Transverse colon (tissue), 4 donors: Measurements from ENCODE around the gene ZDHHC9. TPM values are rescaled to one million over a fixed set of nuclear protein-coding genes. Genes with fewer than 3 reads are reported as not detected.

ENCODE experiments used
- DNase-seq: peaks from one replicate; pipeline ENCODE4 v3.0.0-alpha.2; 2019
- H3K27ac ChIP-seq, 4 donors: fragments of 200-600 bp; sonication (generic); 2 replicates each; pipeline ENCODE4 v1.5.1; 2016 to 2018; ENCODE audit warnings: inconsistent platforms in 4 of 4
- H3K27me3 ChIP-seq: fragments of 200-600 bp; sonication (generic); 2 replicates; pipeline ENCODE4 v1.5.1; 2017; ENCODE audit warnings: inconsistent platforms
- H3K36me3 ChIP-seq, 4 donors: fragments of 200-600 bp; sonication (generic); 2 replicates each; pipeline ENCODE4 v1.5.1; 2017 to 2019; ENCODE audit warnings: inconsistent platforms in 4 of 4
- H3K4me1 ChIP-seq, 4 donors: fragments of 200-600 bp; sonication (generic); 2 replicates each; pipeline ENCODE4 v1.5.1; 2017 to 2020; ENCODE audit warnings: inconsistent platforms in 4 of 4
- H3K4me3 ChIP-seq, 4 donors: fragments of 200-600 bp; sonication (generic); 1 replicate in 1 of 4; 2 replicates in 3 of 4; pipeline versions ENCODE4 v1.5.1 to v1.6.1; 2017 to 2019; ENCODE audit warnings: inconsistent platforms in 4 of 4
- H3K9me3 ChIP-seq, 2 donors: fragments of 200-600 bp; sonication (generic); 2 replicates each; pipeline ENCODE4 v1.5.1; 2017 to 2019; ENCODE audit warnings: inconsistent platforms in 2 of 2
- CTCF ChIP-seq, 5 experiments: fragments of 200-600 bp in 3 of 5; fragments of 450-650 bp in 2 of 5; sonication (generic) in 3 of 5; IDR thresholded peaks; 1 replicate in 2 of 5; 2 replicates in 3 of 5; pipeline ENCODE4 v1.5.1; 2016 to 2017; ENCODE audit warnings: antibody characterized with exemption in 5 of 5, inconsistent platforms in 3 of 5, mild to moderate bottlenecking in 2 of 5, moderate library complexity in 1 of 5
- EP300 ChIP-seq: sonication (generic); formaldehyde crosslinking; IDR thresholded peaks from one replicate; pipeline ENCODE4 v1.6.1; 2017; ENCODE audit warnings: antibody characterized with exemption, low read depth
- POLR2A ChIP-seq: fragments of 450-650 bp; IDR thresholded peaks from one replicate; pipeline ENCODE4 v1.6.1; 2016; ENCODE audit warnings: antibody characterized with exemption, mild to moderate bottlenecking, moderate library complexity
- POLR2AphosphoS5 ChIP-seq, 3 donors: sonication (generic); formaldehyde crosslinking; IDR thresholded peaks; one replicate each; pipeline ENCODE4 v1.6.1; 2016; ENCODE audit warnings: antibody characterized with exemption in 3 of 3
- WGBS, 2 donors: methylation state at CpG; one replicate each; pipeline ENCODE4 v1.1.5; 2018; ENCODE audit warnings: low coverage in 1 of 2; 5-methylcytosine and 5-hydroxymethylcytosine counted together
- in situ Hi-C, 4 donors: fragments of 200-750 bp; cut with MboI; loops; one replicate each; pipeline versions ENCODE4 v1.15.0 to v1.15.1; 2017; ENCODE audit warnings: low sequenced_read_pairs in 3 of 4, low pct_ligation_motif_present in 1 of 4, low pct_unique_long_range_greater_than_20kb in 1 of 4
- intact Hi-C: fragments of 100-400 bp; cut with DNase I; formaldehyde crosslinking; loops from one replicate; pipeline ENCODE4 v1.15.1; 2023; ENCODE audit warnings: low total_unique reads
- total RNA-seq, 4 donors: library from RNA; depleted of rRNA; stranded (reverse); fragments of >200 nt; gene quantifications; one replicate each; pipeline ENCODE4 v1.1.0, GENCODE V29; 2016

ZDHHC9 gene
- total RNA-seq, 4 donors from 2014 or later, result 9.2 to 60.2 (median 30.7) TPM

- Histone ChIP-seq H3K9me3 (no peaks in the 10 kb centered on the region), H3K27me3 (no peaks in the 10 kb centered on the region), H3K36me3 (no peaks in the 10 kb centered on the region), H3K4me3 (no peak overlapping the region), H3K27ac (no peak overlapping the region), H3K4me1 (no peaks in the 10 kb centered on the region)
- no peak for DNase-seq
- 38% methylated on average over 1 of the region's 1 CpG; no CpG with 5 or more reads in 1 of the 2 donors for WGBS, 2 donors
- intact Hi-C loops (no loop called here), in situ Hi-C loops (no loop called here)
- TF ChIP-seq POLR2AphosphoS5 (IDR thresholded peaks at IDR 0.05) (no peak), POLR2A (no peak), EP300 (no peak), CTCF (IDR thresholded peaks at IDR 0.05) (no peak)
These were observed 40.8 kb downstream of the ZDHHC9 start for GRCh38 chrX:129802863-129803262.

GRCh38 chrX:129800186-129800585 is 43.5 kb downstream of the ZDHHC9 start:
- Histone ChIP-seq H3K27me3 (no peaks in the 10 kb centered on the region), H3K4me3 (no peak overlapping the region), H3K4me1 (no peaks in the 10 kb centered on the region), H3K36me3 (no peaks in the 10 kb centered on the region), H3K27ac (no peak overlapping the region), H3K9me3 (no peaks in the 10 kb centered on the region)
- DNase-seq, result no peak
- TF ChIP-seq POLR2A (no peak), CTCF (IDR thresholded peaks at IDR 0.05) (no peak), POLR2AphosphoS5 (IDR thresholded peaks at IDR 0.05) (no peak), EP300 (no peak)
- 71 to 88% methylated on average over 4 of the region's 4 CpGs for WGBS, 2 donors
- in situ Hi-C loops (no loop called here), intact Hi-C loops (no loop called here)

GRCh38 chrX:129798888-129799287 is 44.8 kb downstream of the ZDHHC9 start:
- in situ Hi-C loops, result no loop called here
- intact Hi-C loops, result no loop called here
- DNase-seq, result no peak
- no peaks in the 10 kb centered on the region for H3K36me3 ChIP-seq
- H3K4me1 ChIP-seq, result no peaks in the 10 kb centered on the region
- no peaks in the 10 kb centered on the region for H3K9me3 ChIP-seq
- WGBS, 2 donors, result 74% methylated on average over 5 of the region's 5 CpGs; no CpG with 5 or more reads in 1 of the 2 donors
- TF ChIP-seq EP300, result no peak
- no peak for TF ChIP-seq POLR2A
- no peak for TF ChIP-seq POLR2AphosphoS5 (IDR thresholded peaks at IDR 0.05)
- no peak for TF ChIP-seq CTCF (IDR thresholded peaks at IDR 0.05)
- H3K4me3 ChIP-seq, result no peak overlapping the region
- no peak overlapping the region for H3K27ac ChIP-seq
- H3K27me3 ChIP-seq, result no peaks in the 10 kb centered on the region

- in situ Hi-C loops, result no loop called here
- H3K36me3 ChIP-seq, result no peaks in the 10 kb centered on the region
- H3K9me3 ChIP-seq, result no peaks in the 10 kb centered on the region
- H3K27ac ChIP-seq, result no peak overlapping the region
- no peaks in the 10 kb centered on the region for H3K27me3 ChIP-seq
- TF ChIP-seq POLR2A, result no peak
- no peak for TF ChIP-seq EP300
- no peak for TF ChIP-seq CTCF (IDR thresholded peaks at IDR 0.05)
- no peak for TF ChIP-seq POLR2AphosphoS5 (IDR thresholded peaks at IDR 0.05)
- 98% methylated on average over 3 of the region's 3 CpGs; no CpG with 5 or more reads in 1 of the 2 donors for WGBS, 2 donors
- intact Hi-C loops, result no loop called here
- H3K4me1 ChIP-seq, result no peaks in the 10 kb centered on the region
- H3K4me3 ChIP-seq, result no peak overlapping the region
- DNase-seq, result no peak
These were observed 45.2 kb downstream of the ZDHHC9 start for GRCh38 chrX:129798456-129798855.
